ENCODE results near the gene TBX5.

Gene TBX5

DNA sequence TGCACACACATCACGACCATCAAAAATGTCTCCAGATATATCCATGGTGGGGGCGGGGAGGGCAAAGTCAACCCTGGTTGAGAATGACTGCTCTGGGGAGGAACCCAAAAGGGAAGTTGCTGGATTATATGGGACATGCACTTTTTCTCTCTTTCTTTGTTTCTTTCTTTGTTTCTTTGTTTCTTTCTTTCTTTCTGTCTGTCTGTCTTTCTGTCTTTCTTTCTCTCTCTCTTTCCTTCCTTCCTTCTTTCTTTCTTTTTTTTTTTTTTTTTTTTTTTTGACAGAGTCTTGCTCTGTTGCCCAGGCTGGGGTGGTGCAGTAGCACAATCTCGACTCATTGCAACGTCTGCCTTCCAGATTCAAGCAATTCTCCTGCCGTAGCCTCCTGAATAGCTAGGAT, 71.5 kb downstream of the TBX5 start:
- FAIRE-seq = no peak

DNA sequence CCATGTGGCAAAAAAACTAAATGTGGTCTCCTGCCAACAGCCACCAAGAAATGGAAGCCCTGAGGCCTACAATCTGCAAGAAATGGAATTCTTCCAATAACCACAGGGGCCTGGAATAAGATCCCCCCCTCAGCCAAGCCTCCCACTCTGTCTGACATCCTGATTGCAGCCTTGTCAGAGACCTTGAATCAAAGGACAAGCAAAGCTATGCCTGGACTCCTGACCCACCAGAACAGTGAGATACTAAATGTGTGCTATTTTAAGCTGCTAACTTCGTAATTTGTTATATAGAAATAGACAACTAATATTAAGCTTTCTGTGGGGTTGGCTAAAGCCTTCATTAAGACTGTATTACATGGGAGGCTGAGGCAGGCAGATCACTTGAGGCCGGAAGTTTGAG, 77.7 kb downstream of the TBX5 start:
- no peak for DNase-seq (ENCODE audit: insufficient read length, low spot score)
- FAIRE-seq = no peak

More for the DNA sequence above, 71.5 kb downstream of the TBX5 start:
- DNase-seq (ENCODE audit: insufficient read length, low spot score) = no peak

DNA sequence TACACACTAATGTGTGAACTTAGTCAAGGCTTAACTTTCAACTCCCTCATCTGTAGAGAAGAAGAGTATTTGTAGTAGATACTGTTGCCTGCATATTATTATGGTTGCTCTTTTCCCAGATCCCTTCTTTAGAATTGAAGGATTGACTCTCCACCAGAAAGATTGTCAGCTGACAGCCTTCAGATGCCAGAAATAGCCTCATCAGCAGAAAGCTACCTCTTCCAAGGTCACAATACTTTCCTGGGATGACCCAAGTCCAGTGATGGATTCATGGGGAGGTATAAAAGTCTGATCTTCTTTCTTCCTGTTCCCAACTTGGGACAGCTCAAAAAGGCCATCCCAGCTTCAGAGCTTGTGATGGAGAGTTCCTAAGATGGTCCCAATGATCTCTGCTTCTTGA, 78.2 kb downstream of the TBX5 start:
- DNase-seq (ENCODE audit: insufficient read length, low spot score) (no peak), FAIRE-seq (no peak)

DNA sequence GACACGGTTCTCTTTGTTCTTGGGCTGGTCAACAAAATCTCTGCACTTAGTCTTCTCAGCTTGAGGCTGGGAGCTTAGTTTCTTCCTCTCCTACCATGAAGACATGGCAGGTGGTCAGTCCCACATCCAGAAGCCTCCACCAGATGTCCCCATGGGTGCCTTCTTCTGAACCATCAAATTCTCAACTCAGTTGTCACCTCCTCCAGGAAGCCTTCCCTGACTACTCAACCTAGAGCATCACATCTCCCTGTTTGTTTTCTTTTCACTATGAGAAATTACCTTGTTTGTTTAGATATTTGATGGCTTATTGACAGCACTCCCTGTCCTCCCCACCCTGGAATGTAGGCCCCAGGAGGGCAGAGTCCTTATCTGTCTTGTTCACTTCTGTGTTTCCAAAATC, 84.4 kb downstream of the TBX5 start:
- FAIRE-seq (no peak), DNase-seq (ENCODE audit: insufficient read length, low spot score) (no peak)

DNA sequence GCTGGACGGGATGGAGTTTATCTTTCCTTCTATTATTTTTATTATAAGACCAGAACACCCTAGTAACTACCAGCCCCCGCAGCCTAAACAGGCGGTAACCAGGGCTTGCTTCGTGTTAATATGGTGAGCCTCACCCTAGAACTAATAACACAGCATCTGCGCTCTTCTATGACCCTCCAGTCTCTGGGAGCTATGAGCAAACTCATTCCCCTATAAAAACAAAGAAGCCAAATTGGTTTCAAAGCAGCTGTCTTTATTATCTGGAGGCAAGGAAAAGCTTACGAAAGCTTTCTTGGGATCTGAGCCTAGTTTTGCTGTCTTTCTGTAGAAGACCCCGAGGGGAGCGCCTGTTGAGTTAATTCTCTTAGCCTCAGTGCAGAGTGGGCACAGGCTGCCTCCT, 85.0 kb downstream of the TBX5 start:
- FAIRE-seq (no peak), DNase-seq (ENCODE audit: insufficient read length, low spot score) (no peak)

DNA sequence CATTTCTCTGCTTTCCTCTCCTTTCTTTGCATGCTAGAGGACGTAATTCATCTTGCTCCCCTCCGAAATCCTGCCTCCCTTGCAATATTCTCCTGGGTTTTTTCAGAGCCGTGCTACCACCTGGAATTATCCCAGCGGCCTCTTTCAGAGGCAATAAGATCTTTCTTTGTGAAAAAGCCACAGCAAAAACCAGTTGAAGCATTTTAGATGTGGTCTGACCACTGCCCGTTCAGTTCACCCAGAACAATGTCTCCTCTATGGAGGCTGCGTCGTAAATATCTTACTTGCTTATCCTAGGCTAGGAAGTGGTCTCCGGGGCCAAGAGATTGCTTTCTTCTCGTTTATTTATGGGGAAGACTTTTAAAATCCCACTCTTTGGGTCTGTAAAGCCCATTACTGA, 85.8 kb downstream of the TBX5 start:
- FAIRE-seq (no peak), DNase-seq (ENCODE audit: insufficient read length, low spot score) (no peak)

DNA sequence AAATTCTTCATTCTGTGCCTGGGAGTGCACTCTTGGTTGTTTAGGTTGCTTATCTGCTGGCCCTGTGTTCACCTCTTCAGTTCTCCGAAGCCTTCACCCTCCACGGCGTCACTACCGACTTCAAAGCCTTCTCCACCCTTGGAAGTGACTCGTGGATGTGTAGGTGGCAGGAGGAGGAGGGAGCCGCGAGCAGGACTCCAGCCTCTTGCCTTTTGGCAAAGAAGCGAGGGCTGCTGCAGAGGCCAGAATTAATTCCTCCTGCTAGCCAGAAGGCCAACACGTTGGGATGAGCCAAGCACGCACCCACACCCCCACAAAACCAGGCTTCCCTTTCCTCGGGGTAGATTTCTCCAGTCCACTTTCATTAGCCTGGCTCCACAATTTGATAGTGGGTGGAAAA, 86.5 kb downstream of the TBX5 start:
- DNase-seq (ENCODE audit: insufficient read length, low spot score) = no peak

DNA sequence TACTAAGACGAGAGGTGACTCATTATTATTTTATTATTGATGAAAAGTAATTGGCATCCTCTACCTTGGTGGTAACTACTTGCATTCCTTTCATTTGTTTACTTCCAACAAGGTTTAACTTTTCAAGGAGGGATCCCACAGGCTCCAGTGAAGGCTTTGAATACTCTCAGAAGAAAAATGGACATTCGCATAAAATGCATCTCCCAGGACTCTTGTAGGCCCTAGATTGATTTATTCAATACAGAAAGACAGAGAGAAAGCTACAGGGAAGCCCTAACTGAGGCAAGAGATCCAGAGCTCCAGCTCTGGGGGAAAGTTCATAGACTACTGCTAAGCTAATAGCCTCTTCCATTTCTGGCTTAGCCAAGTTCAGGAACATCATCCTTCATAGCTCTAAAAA, 87.0 kb downstream of the TBX5 start:
- no peak for FAIRE-seq
- no peak for DNase-seq (ENCODE audit: insufficient read length, low spot score)

More for the DNA sequence above, 86.5 kb downstream of the TBX5 start:
- no peak for FAIRE-seq

DNA sequence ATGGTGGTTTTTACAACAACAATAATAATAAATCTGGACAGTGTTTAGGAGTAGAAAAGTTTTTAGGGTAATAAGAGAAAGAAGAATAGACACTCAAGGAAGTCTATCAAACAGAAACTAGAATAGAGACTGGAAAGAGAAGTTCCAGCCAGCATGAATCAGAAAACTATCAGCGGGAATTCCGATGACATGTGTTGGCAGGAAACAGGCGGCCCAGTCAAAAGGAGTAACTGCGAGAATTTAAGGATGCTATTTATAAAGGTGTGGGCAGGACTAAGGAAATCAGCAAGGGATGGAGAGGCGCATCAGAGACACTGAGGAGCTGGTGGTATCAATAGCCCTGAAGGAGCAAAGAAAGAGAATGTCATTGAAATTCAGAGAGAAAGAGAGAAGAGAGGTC, 89.9 kb downstream of the TBX5 start:
- FAIRE-seq (no peak), DNase-seq (ENCODE audit: insufficient read length, low spot score) (no peak)

DNA sequence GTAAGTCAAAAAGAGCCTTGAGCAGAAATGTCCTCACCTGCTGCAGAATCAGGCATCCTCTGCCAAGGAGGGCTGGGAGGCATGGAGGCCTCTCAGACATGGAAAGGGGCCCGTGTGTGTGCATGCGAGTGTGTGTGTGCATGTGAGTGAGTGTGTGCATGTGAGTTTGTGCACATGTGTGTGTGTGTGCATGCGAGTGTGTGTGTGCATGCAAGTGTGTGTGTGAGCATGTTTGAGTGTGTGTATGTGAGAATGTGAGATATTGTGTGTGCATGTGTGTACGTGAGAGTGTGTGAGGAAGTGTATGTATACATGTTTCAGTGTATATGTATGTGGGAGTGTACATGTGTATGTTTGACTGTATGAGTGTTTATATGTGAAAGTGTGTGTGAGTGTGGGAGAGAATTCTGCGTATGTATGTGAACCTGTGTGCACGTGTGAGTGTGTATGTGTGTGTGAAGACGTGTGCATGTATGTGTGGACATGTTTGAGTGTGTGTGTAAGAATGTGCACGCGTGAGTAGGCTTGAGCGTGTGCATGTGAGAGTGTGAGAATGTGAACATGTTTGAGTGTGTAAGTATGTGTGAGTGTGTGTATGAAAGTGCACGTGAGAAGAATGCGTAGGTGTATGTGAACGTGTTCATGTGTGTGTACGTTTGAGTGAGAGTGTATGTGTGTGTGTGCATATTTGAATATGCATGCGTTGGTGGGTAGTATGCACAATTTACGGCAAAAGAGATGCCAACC, 90.8 kb downstream of the TBX5 start:
- DNase-seq (ENCODE audit: insufficient read length, low spot score) (no peak), FAIRE-seq (no peak)

DNA sequence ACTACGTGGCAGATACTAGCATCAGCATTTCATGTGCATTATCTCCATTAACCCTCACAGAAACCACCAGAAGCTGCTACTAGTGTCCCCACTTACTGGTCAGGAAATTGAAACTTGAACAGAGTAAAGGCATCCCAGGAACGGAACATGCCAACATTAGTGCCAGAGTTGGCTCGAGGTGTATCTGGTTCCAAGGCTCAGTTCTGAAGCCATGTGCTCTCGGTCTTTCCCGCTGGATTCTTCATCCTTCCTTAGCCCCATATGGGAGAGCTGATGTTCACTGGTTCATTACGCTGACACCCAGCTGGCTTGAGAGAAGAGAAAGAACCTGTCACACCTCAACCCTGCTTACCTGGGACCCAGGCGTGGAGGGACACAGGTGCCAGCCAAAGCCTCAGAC, 91.5 kb downstream of the TBX5 start:
- no peak for DNase-seq (ENCODE audit: insufficient read length, low spot score)
- no peak for FAIRE-seq

DNA sequence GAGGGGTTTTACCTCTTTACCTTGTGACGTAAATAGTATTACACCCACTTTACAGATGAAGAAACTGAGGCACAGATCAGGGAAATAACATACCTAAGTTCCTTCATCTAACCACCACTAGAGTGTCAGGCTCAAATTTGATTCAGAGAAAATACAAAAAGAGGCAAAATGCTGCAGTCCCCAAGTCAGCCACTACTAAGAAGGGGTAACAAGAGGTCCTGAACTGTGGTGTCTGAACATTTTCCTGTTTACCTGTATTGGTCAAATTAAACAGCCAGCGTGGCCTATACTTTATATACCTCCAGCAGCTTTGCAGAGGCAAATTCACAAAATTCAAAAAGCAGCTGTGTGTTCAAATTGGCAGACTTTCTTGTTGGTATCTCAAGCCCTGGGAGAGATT, 92.0 kb downstream of the TBX5 start:
- no peak for FAIRE-seq
- no peak for DNase-seq (ENCODE audit: insufficient read length, low spot score)

DNA sequence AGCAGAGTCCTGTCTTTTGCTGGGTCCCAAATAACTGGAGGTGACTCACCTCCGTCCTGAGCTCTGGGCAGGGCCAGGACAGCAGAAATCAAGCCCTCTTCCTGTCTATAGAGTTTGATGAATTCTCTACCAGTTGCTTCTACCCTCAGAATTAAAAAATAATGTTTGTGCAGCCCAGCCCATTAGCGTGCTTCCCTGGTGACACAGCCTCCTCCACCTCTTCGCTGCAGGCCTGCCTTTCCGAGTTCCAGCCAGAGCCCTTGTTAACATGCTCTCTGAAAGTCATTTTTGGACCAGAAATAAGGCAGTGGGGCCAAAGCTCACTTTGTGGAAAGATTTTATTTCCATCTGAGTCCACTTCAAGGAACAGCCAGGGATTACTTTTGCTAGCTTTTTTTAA, 94.0 kb downstream of the TBX5 start:
- DNase-seq (ENCODE audit: insufficient read length, low spot score) (no peak), FAIRE-seq (no peak)

DNA sequence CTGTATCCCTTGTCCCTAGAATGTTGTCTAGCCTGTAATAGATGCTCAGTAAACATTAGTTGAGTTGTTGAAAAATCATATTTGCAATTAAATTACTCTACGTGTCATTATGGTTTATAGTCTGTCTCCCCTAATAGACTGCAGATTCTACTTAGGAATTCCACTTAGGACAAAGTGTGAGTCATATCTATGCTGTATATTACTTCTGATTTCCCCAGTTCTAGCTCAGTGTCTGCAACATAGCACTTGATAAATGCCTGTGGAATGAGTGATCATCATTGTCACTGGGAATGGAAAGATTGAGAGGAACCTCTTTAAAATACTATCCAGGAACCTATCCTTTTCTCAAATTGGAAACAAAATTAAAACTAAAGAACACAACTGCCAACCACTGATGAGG, 99.3 kb downstream of the TBX5 start:
- FAIRE-seq (no peak), DNase-seq (ENCODE audit: insufficient read length, low spot score) (no peak)

DNA sequence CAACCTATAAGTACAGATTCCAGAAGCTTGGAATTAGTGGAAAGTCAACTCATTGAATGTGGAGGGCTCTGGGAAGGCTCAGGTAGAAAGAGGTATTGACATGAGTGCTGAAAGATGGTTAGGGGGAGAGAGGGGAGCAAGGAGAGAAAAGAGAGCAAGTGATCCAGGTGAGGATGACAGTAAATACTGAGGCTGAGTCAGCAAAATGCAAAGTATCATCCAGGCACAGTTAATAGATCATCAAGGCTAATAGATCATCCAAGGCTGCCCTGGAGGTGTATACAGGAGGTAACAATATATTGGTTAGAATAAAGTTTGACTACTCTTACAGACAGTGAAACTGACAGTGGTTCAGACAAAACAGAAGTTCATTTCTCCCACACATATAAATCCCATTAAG, 100.5 kb downstream of the TBX5 start:
- no peak for FAIRE-seq
- DNase-seq (ENCODE audit: insufficient read length, low spot score) = no peak
